Skin epidermis (tissue), 12 donors: ENCODE measurements around the gene DCX.
"Not testable (repeated sequence)": the region's sequence is repeated elsewhere in the genome, so short reads cannot be mapped to it uniquely, and the experiment has no call there.

Experiments
- H3K27ac ChIP-seq, 21 experiments: fragments of 200-600 bp; sonication (generic) in 11 of 21; one replicate each; pipeline ENCODE4 v1.5.0; 2020; ENCODE audit warnings: mild to moderate bottlenecking in 3 of 21, inconsistent platforms in 2 of 21, moderate library complexity in 2 of 21
- H3K4me3 ChIP-seq, 7 experiments: fragments of 200-600 bp; sonication (generic) in 2 of 7; one replicate each; pipeline ENCODE4 v1.5.0; 2020; ENCODE audit warnings: inconsistent platforms in 2 of 7, mild to moderate bottlenecking in 2 of 7, moderate library complexity in 1 of 7

Gene DCX

DNA sequence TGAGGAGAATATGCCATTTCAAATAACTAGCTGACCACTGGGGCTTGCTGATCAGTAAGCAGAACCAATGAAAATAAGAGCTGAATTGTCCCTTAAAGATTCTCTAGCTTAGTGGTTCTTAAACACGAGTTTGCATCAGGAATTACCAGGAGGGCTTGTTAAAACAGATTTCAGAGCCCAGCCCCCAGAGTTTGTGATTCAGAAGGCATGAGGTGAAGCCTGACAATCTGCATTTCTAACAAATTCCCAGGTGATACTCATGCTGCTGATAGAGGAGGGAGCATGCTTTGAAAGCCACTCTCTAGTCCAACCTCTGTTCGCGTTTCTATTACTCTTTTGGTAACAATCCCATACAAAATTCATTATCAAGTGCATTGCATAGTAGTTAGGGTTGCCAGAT lies 35.5 kb downstream of the DCX start:
- Histone ChIP-seq H3K27ac (no peak overlapping the region), H3K4me3 (no peak overlapping the region)

DNA sequence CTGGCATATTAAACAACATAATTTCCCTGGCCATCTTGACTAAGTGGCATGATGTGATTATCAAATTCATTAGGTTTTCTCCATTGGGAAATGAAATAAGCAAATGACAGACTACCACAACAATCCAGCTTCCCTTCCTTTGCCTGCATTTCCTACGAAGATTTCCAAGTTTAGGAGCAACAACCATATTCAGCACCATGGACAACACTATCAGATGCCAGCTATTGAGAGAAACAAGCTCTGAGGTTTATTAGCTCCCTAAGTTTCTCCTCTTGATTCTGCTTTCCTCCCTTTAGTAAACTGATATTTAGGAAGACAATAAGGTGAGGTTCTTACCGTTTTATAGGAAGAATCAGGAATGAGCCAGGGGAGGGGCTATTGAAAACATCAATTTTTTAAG lies 36.2 kb downstream of the DCX start:
- H3K4me3 ChIP-seq = no peak overlapping the region
- no peak overlapping the region for H3K27ac ChIP-seq

DNA sequence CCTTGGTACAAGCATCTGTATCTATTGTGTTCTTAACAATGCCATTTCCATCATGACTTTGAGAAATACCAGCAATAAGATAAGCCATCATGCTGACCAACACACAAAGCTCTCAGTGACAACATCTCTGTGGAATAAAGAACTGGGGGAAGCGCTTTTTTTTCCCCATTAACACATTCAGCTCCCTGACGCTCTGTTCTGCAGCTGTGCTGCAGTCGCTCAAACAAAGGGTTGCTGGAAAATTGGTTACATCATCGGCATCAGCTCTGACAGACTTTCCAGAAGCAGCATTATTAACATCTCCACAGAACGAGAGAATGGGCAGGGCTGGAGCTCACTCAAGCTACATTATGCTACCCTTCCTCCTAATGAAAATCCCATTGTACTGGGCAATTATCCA lies 39.9 kb downstream of the DCX start:
- no peak overlapping the region for H3K4me3 ChIP-seq
- no peak overlapping the region for H3K27ac ChIP-seq

DNA sequence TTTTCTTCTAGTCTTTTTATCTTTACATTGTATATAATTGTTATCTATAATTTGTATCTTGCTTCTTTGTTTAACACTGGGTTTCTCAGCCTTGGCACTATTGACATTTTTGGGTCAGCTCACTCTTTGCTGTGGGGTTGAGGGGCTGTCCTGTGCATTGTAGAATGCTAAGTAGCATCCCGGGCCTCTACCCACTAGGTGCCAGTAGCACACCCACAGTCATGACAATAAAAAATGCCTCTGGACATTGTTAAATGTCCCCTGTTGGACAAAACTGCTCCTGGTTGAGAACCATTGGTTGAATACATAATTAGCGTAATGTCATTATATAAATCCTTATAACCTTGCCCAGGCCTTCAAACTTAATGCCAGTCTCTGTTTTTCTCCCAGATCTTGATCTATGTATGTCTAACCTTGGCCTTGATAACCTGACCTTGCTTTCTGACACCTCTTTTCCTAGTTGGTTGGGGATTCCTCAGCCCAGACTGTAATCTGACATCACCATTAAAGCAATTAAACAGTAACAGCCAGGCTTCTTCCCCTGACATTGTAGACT lies 46.1 kb downstream of the DCX start:
- Histone ChIP-seq H3K27ac (no peak overlapping the region), H3K4me3 (no peak overlapping the region)

DNA sequence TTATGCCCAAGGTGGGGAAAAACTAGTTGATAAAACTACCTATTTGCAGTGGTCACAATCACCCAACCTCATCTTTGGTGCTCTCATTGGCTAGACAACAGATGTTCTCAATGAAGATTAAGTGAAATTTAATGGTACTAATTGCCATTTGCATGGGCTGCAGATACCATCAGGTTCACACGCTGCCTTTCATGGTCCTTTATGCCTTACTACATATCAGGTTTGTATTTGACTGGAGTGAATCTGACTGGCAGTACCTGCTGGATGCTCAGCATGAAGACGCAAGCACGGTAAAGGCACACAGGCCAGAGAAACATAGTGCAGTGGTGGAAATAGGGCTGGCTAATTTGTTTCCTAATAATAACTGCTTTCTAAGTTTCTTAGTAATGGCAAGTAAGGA lies 48.3 kb downstream of the DCX start:
- Histone ChIP-seq H3K27ac (no peak overlapping the region), H3K4me3 (no peak overlapping the region)

DNA sequence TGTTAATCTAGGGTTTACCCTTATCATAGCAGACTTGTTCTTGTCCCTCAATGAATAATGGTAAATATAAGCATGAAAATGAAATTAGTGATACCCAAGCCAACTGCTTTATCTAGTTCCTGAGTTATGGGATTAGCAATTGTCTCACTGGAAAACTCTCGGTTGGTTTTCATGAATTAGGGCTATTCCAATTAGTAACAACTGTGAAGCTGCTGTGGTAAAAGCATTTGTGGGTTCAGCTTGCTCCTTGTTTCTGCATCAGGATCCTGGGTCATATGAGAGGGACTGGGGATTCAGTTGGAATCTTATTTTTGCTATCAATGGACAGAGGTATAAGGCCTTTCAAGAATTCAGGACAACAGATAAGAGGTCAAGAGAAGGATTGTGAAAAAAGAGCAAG lies 50.2 kb downstream of the DCX start:
- no peak overlapping the region for H3K27ac ChIP-seq
- no peak overlapping the region for H3K4me3 ChIP-seq

DNA sequence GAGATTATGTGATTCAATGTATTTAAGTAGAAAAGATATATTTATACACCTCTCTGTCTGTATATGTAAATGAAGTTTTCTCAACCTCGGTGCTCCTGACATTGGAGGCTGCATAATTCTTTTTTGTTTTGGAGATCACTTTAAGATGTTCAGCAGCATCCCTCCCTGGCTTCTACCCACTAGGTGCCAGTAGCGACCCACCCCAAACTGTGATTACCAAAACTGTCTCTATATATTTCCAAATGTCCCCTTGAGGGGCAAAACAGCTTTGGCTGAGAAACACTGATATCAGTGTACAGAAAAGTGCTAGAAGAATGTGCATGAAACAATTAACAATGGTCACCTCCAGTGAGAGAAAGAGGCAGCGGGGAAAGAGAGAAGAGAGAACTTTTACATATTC lies 51.2 kb downstream of the DCX start:
- Histone ChIP-seq H3K4me3 (no peak overlapping the region), H3K27ac (no peak overlapping the region)

DNA sequence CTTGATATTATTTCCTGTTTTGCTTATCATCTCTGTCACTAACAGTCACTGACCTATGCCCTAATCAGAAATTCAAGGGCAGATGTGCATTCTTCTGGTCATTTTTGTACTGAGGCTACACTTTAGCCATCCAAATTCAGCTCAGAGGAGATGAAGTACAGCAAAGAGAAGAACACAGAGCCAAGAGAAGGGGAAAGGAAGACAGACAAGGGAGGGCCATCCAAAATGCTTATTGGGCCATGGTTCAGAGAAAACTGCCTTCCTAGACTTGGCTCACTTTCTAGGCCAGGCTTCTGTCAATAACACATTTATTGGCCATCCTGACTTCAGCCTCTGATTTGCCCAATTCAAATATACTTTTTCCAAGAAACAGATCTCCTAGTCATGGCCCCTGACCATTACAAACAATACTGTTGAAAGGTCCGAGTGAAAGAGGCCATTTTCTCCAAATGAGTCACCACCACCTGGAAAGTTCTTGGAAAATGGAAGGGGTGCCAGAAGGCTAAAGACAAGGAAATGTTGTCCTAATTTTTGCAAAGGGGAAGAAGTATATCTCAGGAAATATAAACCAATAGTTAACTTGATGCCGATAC lies 56.4 kb downstream of the DCX start:
- H3K27ac ChIP-seq = no peak overlapping the region
- no peak overlapping the region for H3K4me3 ChIP-seq

DNA sequence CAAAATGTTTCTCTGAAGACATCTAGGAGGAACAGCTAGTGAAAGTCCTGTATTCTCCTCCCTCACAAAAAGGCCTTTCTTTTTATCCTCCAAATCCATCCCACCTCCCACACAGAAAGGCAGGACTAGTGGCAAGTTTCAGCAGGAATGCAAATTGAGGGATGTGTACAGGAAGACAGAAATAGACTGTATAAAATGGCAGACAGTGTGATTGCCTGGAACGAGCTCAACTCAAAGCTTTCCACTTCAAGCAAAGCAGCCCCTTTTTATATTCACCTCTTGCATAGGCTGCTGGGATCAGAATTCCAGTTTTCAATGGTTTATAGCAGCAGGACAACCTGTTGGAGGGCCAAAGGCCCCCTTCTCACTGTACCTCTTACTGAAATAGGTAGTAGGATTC lies 57.5 kb downstream of the DCX start:
- no peak overlapping the region for H3K4me3 ChIP-seq
- no peak overlapping the region for H3K27ac ChIP-seq

DNA sequence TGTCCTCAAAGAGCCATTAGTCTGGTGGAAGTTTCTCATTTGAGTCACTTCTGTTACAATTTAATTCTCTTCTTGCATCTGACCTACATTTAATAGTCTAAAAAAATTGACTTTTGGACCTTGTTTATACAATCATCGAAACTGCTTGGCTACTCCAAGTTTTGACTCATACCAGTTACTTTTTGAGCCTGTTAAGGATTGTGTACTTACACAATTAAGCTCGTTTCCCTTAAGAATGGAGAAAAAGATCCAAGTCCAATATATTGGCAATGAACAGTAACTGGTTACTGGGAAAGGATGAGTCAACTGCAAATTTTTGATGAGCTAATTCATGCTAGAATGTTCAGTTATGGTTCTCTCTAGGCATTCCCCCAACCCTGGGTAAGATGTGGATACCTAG lies 58.2 kb downstream of the DCX start:
- Histone ChIP-seq H3K27ac (no peak overlapping the region), H3K4me3 (no peak overlapping the region)

DNA sequence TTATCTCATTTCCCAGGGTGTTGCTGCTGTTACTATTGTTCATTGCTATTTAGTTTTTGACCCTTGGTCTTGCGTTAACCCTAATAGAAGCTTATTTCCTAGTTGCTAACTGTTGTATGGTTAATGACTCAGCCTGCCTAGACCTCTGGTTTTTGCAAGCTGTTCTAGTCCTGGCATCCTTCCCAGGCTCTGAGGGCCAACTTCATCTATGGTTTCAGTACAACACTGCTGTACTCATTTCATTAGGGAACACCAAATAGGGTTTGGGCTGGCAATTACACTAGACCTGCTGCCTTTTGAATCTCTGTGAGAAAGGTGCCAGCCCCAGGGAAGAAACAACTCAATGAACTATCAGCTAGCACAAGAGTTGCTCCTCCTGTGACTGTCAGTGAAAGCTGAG lies 59.6 kb downstream of the DCX start:
- Histone ChIP-seq H3K4me3 (no peak overlapping the region), H3K27ac (no peak overlapping the region)

DNA sequence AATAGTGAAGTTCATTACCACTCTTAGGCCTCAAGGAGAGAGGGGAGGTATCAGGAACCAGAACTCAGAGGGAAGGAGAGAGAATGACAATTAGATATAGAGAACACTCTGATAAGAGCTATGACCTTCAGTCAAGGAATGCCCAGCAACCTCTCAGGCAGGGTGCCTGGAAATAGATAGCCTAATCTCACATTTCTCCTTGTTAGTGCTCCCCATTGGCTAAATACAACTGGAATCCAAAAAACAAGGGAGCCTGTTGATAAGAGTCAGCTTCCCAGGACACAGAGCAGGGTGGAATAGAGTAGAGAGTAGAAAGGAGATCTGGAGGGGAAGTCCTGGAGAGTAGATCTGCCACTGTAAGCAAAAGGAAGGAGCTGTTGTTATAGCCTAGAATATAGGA lies 62.1 kb downstream of the DCX start:
- H3K4me3 ChIP-seq = no peak overlapping the region
- no peak overlapping the region for H3K27ac ChIP-seq

DNA sequence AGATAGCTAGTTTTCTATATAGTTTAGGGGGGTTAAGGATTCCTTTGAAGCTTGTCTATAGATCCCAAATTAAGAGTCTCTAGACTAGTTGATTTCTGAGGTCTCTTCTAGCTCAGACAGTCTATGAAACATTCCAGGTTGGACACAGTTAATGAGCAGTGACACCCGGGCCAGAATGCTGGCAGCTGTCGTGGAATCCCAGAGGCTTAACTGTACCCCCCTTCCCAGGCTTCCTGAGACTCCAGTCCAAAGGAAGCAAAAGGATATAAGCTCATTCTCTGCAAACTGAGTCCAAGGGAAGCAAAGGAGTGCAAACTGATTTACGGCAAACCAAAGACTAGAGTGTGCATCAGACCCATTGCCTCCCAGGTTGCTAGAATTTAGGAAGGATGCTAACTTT lies 62.9 kb downstream of the DCX start:
- no peak overlapping the region for H3K4me3 ChIP-seq
- H3K27ac ChIP-seq = no peak overlapping the region

DNA sequence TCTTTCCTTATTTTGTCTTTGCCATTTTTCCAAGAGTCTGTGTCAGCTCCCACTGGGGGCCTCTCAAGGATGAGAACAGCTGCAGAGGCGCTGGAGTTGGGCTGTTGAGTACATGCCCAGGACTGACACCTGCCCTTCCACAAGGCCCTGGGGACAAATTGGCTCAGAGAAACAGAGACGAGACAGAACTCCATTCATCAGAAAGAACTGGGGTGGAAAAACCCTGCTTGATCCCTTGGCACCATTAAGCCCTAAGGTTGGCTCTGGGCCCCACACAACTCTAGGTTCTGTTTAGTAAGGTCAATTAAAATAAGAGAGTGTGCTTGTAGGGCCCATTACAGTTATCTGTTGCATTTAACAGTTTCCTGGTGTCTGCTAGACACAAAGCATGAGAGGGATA lies 63.6 kb downstream of the DCX start:
- no peak overlapping the region for H3K4me3 ChIP-seq
- no peak overlapping the region for H3K27ac ChIP-seq

DNA sequence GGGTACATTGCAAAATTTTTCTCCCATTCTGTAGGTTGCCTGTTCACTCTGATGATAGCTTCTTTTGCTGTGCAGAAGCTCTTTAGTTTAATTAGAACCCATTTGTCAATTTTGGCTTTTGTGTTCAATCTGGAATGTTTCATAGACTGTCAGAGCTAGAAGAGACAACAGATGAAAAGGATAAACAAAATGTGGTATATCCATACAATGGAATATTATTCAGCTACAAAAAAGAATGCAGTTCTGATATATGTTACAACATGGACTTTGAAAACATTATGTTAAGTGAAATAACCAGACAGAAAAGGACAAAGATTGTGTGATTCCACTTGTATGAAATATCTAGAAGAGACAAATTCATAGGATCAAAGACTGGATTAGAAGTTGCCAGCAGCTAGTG lies 65.8 kb downstream of the DCX start:
- H3K4me3 ChIP-seq = not testable (repeated sequence)

DNA sequence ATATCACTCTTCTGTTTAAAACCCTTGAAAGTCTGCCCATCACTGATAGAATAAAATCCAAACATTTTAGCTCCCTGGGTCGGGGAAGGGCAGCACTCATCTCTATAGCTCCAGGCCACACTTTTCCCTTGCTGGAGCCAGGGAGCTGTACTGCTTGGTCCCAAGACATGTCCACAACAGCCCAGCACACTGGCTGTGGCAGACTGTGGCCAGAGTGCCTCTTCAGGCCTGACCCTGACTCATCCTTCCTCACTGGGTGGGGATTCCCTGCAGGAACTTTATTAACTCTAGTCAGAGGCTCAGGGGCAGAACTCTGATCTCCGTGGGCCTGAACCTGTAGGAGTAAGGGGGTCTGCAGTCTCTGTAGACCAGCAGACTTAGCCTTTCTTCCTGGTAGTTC lies 71.9 kb downstream of the DCX start:
- H3K4me3 ChIP-seq = no peak overlapping the region
- H3K27ac ChIP-seq = no peak overlapping the region

More for the DNA sequence above, 65.8 kb downstream of the DCX start:
- H3K27ac ChIP-seq = not testable (repeated sequence)

DNA sequence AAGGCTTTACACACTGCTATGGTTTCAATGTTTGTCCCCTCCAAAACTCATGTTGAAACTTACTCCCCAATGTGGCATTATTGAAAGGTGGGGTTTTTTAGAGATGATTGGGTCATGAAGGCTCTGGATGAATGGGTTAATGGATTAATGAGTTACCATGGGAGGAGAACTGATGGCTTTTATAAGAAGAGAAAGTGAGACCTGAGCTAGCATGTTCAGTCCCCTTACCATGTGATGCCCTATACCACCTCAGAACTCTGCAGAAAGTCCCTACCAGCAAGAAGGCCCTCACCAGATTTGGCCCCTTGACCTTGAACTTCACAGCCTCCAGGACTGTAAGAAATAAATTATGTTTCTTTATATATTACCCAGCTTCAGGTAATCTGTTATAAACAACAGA lies 72.8 kb downstream of the DCX start:
- H3K4me3 ChIP-seq = no peak overlapping the region
- H3K27ac ChIP-seq = no peak overlapping the region

DNA sequence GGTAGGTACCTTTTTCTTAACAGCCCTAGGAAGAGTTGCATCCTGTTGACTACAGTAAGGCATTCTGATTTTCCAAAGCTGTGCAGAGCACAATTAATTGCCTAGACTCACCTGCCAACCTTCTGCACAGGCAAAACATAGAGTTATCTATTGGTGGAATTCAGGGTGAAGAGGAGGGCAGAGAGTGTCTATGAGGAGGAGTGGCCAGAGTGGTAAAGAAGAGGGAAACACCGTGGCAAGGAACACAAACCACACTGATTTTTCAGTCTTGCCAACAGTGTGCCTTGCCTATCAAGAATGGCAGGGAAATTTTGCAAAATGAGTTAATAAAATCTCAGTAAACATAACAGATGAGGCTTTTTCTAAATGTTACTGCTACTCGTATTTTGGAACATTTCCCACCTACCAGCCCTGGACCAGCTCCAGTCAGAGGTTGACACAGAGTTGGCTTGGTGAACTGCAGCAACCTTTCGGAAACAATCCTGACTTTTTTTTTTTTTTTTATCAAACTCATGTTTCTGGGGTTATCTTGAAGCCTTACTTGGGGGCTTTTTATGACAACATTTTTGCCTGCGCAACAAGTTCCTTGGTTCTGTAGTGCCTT lies 73.8 kb downstream of the DCX start:
- no peak overlapping the region for H3K27ac ChIP-seq
- no peak overlapping the region for H3K4me3 ChIP-seq

DNA sequence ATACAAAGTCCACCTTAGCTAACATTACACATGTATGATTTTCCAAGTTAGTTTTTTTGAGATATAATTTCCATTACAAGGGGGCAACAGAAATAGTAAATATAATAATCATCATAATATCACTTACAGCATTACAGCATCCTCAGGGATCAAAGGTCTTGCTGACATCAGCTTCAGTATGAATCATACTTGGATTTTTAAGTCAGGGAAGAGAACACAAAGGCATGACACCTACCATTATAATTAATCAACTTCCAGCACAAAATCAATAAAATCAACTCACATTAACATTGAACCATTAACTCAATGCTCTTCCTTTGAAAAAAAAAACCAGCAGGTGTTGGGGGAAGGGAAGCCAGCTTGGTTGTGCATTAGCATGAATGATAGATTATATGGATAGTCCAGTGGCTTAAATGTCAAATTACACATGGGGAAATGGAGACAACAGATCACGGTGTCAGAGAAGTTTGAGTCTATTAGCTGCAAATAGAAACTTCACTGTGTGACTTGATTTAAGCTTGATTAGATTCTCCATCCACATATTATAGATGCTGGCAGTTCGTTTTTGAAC lies 74.8 kb downstream of the DCX start:
- no peak overlapping the region for H3K27ac ChIP-seq
- H3K4me3 ChIP-seq = no peak overlapping the region

DNA sequence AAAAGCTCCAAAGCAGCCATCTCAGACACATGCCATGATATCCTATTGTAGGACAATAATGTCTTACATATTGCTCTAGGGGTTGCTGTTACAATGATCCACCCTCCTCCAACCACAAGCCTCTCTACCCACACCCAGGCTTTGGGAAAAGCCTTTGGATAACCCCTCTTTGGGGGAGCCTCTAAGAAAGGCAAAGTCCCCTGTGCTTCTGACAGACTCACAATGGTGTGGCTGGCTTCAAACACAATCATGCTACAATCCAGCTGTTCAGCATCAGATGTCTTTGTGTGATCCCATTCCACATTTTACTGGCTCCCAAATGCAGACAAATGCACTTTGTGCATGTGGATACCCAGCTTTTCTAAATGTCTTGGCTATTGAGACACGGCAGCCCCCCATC lies 75.9 kb downstream of the DCX start:
- H3K4me3 ChIP-seq = no peak overlapping the region
- H3K27ac ChIP-seq = no peak overlapping the region

DNA sequence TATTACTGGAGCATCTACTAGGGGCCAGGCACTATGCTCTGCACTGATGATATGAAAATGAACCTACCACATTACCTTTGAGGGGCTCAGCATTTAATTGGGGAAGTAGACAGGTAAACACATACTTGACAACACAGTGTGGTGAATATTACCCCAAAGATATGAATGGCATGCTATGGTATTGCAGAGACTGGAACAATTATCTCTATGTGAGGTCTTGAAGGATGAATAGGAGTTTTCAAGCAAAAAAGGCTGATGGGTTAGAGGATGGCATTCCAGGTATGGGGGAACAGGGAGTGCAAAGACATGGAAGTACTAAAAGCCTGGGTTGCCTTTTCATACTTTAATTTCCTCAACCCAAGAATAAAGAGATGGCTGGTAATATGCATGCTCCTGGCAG lies 82.6 kb downstream of the DCX start:
- H3K4me3 ChIP-seq = no peak overlapping the region
- no peak overlapping the region for H3K27ac ChIP-seq

DNA sequence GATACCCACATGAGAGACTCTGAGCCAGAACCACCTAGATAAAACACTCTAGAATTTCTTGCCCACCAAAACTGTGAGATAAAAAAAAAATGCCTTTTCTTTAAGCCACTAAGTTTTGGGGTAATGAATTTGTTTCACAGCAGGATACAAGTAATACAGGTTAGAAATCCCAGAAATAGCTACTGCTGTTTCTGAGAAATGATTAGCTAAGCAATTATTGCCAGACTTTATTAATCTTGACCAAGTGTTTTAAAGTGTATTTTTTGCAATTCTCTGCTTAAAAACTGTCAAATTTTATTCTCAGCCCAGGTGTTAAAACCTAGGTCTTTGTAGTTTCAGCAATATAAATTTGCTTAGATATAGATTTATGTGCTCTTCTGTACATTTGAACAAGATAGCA lies 83.1 kb downstream of the DCX start:
- Histone ChIP-seq H3K4me3 (no peak overlapping the region), H3K27ac (no peak overlapping the region)
